Osteoblast (primary cell): ENCODE measurements around the gene MAGED1. TPM values are rescaled to one million over a fixed set of nuclear protein-coding genes. Genes with fewer than 3 reads are reported as not detected.

Source experiments
- DNase-seq: peaks from one replicate; pipeline ENCODE4 v3.0.0; 2011; ENCODE audit warnings: low spot score, mixed read lengths; ENCODE audit not compliant: insufficient read length; ENCODE audit errors: missing footprints
- H2AFZ ChIP-seq: 2 replicates; pipeline ENCODE4 v1.6.0; 2011; ENCODE audit warnings: mild to moderate bottlenecking, low read length
- H3K27ac ChIP-seq: 2 replicates; pipeline ENCODE4 v1.5.1; 2011; ENCODE audit warnings: mild to moderate bottlenecking, low read depth, low read length, moderate library complexity
- H3K27me3 ChIP-seq: 2 replicates; pipeline ENCODE4 v1.6.0; 2012; ENCODE audit warnings: mild to moderate bottlenecking, control low read depth, inconsistent platforms, low read length, moderate library complexity; ENCODE audit not compliant: insufficient read depth
- H3K36me3 ChIP-seq: 2 replicates; pipeline ENCODE4 v1.5.1; 2011; ENCODE audit warnings: mild to moderate bottlenecking, low read length, control low read depth, moderate library complexity; ENCODE audit not compliant: insufficient read depth
- H3K4me1 ChIP-seq: 2 replicates; pipeline ENCODE4 v1.5.1; 2011; ENCODE audit warnings: mild to moderate bottlenecking, low read length, control low read depth, moderate library complexity; ENCODE audit not compliant: insufficient read depth
- H3K4me2 ChIP-seq: 2 replicates; pipeline ENCODE4 v1.6.0; 2011; ENCODE audit warnings: mild to moderate bottlenecking, low read length; ENCODE audit not compliant: insufficient read depth
- H3K4me3 ChIP-seq: fragments of 200-600 bp; sonication (generic); 3 replicates; pipeline ENCODE4 v1.5.1; 2012; ENCODE audit warnings: mild to moderate bottlenecking, low read length, inconsistent platforms; ENCODE audit not compliant: insufficient read depth
- H3K79me2 ChIP-seq: 2 replicates; pipeline ENCODE4 v1.6.0; 2012; ENCODE audit warnings: mild to moderate bottlenecking, low read length, control low read depth, inconsistent platforms; ENCODE audit not compliant: insufficient read depth
- H3K9me3 ChIP-seq: 2 replicates; pipeline ENCODE4 v1.5.1; 2011; ENCODE audit warnings: low read depth, low read length, control low read depth
- H4K20me1 ChIP-seq: 2 replicates; pipeline ENCODE4 v1.6.0; 2012; ENCODE audit warnings: mild to moderate bottlenecking, low read length, control low read depth; ENCODE audit not compliant: insufficient read depth
- total RNA-seq: library from RNA; depleted of rRNA; stranded (reverse); fragments of >200 nt; gene quantifications from 2 replicates; pipeline ENCODE4 v1.2.3, GENCODE V29; 2012
- TF ChIP-seq, protein P1 (sequence below): IDR thresholded peaks from 2 replicates; pipeline ENCODE4 v1.5.1; 2011; ENCODE audit warnings: mild to moderate bottlenecking, low read depth, low read length, moderate library complexity; ENCODE audit errors: extremely low read depth

The MAGED1 gene
- total RNA-seq, 1 donor, result 257 TPM

DNA sequence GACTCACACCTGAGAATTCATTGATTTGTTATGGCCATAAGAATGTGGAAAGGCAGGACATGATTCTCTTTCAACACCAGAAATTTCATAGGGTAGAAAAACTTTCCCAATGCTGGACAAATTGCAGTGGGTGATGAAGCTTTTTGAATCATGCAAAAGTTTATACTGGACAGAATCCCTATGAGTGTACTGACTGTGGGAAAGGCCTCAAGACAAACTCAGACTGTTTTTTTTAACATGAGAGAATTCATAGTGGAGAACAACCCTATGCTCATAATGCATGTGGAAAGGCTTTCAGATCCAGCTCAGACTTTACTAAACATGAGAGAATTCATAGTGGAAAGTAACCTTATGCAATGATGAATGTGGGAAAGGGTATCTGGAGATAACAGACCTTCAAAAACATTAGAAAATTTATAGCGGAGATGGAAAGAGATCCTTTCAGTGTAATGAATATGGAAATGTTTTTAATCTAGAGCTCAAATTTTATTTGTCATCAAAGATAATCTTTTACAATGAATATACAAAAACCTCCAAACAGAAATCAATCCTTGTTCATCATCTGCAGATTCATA, 36.2 kb upstream of the MAGED1 start:
- DNase-seq, result no peak
- Histone ChIP-seq H3K36me3 (no peaks in the 10 kb centered on the region), H3K4me1 (no peaks in the 10 kb centered on the region), H3K4me3 (no peak overlapping the region), H3K4me2 (no peak overlapping the region), H2AFZ (no peak overlapping the region), H4K20me1 (no peaks in the 10 kb centered on the region), H3K9me3 (peaks cover 7% of the 10 kb centered on the region), H3K27me3 (no peaks in the 10 kb centered on the region), H3K27ac (no peak overlapping the region), H3K79me2 (no peaks in the 10 kb centered on the region)
- TF ChIP-seq, protein P1, sequence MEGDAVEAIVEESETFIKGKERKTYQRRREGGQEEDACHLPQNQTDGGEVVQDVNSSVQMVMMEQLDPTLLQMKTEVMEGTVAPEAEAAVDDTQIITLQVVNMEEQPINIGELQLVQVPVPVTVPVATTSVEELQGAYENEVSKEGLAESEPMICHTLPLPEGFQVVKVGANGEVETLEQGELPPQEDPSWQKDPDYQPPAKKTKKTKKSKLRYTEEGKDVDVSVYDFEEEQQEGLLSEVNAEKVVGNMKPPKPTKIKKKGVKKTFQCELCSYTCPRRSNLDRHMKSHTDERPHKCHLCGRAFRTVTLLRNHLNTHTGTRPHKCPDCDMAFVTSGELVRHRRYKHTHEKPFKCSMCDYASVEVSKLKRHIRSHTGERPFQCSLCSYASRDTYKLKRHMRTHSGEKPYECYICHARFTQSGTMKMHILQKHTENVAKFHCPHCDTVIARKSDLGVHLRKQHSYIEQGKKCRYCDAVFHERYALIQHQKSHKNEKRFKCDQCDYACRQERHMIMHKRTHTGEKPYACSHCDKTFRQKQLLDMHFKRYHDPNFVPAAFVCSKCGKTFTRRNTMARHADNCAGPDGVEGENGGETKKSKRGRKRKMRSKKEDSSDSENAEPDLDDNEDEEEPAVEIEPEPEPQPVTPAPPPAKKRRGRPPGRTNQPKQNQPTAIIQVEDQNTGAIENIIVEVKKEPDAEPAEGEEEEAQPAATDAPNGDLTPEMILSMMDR, result no peak

DNA sequence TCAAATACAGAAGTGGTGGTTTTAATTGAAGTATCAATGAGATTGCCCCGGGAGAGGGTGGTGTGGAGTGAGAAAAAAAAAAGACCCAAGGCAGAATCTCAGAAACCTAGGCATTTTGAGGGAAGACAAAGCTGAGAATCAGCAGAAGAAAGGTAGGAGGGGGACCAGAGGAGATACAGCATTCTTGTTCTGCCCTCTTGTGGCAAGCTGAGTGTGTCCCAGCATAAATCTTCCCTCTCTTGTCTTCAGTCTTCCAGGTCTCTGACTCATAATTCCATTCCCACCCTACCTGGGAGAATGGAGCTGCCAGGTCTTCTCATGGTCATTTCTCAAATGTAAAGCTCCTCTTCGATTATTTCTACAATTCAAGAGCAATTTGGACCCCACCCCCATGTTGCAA, 32.7 kb upstream of the MAGED1 start:
- H3K27me3 ChIP-seq, result no peaks in the 10 kb centered on the region
- DNase-seq, result no peak
- no peaks in the 10 kb centered on the region for H4K20me1 ChIP-seq
- H3K27ac ChIP-seq, result no peak overlapping the region
- H3K36me3 ChIP-seq, result no peaks in the 10 kb centered on the region
- TF ChIP-seq, protein P1, result peak; percentile 43
- H3K4me2 ChIP-seq, result no peak overlapping the region
- H2AFZ ChIP-seq, result no peak overlapping the region
- H3K4me3 ChIP-seq, result no peak overlapping the region
- no peaks in the 10 kb centered on the region for H3K79me2 ChIP-seq
- H3K9me3 ChIP-seq, result peaks cover 7% of the 10 kb centered on the region
- H3K4me1 ChIP-seq, result no peaks in the 10 kb centered on the region

DNA sequence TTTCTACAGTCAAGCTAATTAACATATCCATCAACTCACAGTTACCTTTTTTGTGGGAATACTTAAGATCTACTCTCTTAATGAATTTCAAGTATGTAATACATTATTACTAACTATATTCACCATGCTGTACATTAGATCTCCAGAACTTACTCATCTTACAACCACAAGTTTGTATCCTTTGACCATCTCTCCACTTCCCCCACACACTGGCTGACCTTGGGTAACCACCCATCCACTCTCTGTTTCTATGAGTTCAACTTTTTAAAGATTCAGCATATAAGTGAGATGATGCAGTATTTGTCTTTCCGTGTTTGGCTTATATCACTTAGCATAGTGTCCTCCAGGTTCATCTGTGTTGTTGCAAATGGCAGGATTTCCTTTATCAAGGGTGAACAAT, 30.5 kb upstream of the MAGED1 start:
- Histone ChIP-seq H3K9me3 (no peaks in the 10 kb centered on the region), H3K4me1 (no peaks in the 10 kb centered on the region), H3K27me3 (no peaks in the 10 kb centered on the region), H4K20me1 (no peaks in the 10 kb centered on the region), H2AFZ (no peak overlapping the region), H3K27ac (no peak overlapping the region), H3K4me3 (no peak overlapping the region), H3K4me2 (no peak overlapping the region), H3K36me3 (no peaks in the 10 kb centered on the region), H3K79me2 (no peaks in the 10 kb centered on the region)
- no peak for DNase-seq
- TF ChIP-seq, protein P1, result no peak

DNA sequence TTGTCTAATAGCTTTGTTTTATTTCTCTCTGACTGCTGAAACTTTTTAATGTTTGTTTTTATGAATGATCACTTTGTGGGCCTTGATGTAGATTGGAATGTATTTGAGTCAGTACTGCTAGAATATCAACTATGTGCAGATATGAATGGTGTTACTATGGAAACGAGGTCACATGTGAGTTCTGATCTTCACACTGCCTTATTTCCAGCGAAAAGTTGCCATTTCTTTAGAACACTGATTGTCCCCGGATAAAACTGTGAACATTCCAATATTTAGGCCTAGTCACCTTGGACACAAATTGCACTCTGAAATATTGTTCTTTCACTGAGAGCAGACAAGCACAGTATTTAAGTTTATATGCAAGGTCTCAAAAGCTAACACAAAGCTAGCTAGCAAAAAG, 27.2 kb upstream of the MAGED1 start:
- no peak overlapping the region for H2AFZ ChIP-seq
- H3K4me3 ChIP-seq, result no peak overlapping the region
- no peak overlapping the region for H3K4me2 ChIP-seq
- no peaks in the 10 kb centered on the region for H3K9me3 ChIP-seq
- no peak overlapping the region for H3K27ac ChIP-seq
- no peaks in the 10 kb centered on the region for H4K20me1 ChIP-seq
- no peak for DNase-seq
- peaks cover 11% of the 10 kb centered on the region for H3K79me2 ChIP-seq
- no peaks in the 10 kb centered on the region for H3K36me3 ChIP-seq
- no peaks in the 10 kb centered on the region for H3K4me1 ChIP-seq
- TF ChIP-seq, protein P1, result no peak
- no peaks in the 10 kb centered on the region for H3K27me3 ChIP-seq
